ENCODE results near the gene PECR.

- TF ChIP-seq MYBL2 (CRISPR knock-in tag; IDR thresholded peaks at IDR 0.05) (no peak), STAT6 (CRISPR knock-in tag; conservative IDR thresholded peaks at IDR 0.05; ENCODE audit: low read depth) (no peak), CTCF (IDR thresholded peaks at IDR 0.05) (no peak), USF2 (CRISPR knock-in tag; IDR thresholded peaks at IDR 0.05) (no peak), CDX4 (CRISPR knock-in tag; IDR thresholded peaks at IDR 0.05; ENCODE audit: borderline replicate concordance) (no peak), ZNF423 (CRISPR knock-in tag; IDR thresholded peaks at IDR 0.05) (no peak), JUN (CRISPR knock-in tag; IDR thresholded peaks at IDR 0.05) (no peak), SP1 (CRISPR knock-in tag; conservative IDR thresholded peaks at IDR 0.05) (no peak), AFF4 (CRISPR knock-in tag; IDR thresholded peaks at IDR 0.05; ENCODE audit: borderline replicate concordance) (no peak), MAX (CRISPR knock-in tag; IDR thresholded peaks at IDR 0.05) (no peak), ZNF232 (CRISPR knock-in tag; IDR thresholded peaks at IDR 0.05) (no peak), OVOL2 (CRISPR knock-in tag; IDR thresholded peaks at IDR 0.05; ENCODE audit: borderline replicate concordance) (no peak), KAT7 (CRISPR knock-in tag; IDR thresholded peaks at IDR 0.05; ENCODE audit: borderline replicate concordance) (no peak), ZSCAN18 (CRISPR knock-in tag; IDR thresholded peaks at IDR 0.05) (no peak)
Observed at GRCh38 chr2:216118474-216118873, 36.9 kb upstream of the PECR start.
